ENCODE data around the gene GPX2.

GPX2 gene

DNA sequence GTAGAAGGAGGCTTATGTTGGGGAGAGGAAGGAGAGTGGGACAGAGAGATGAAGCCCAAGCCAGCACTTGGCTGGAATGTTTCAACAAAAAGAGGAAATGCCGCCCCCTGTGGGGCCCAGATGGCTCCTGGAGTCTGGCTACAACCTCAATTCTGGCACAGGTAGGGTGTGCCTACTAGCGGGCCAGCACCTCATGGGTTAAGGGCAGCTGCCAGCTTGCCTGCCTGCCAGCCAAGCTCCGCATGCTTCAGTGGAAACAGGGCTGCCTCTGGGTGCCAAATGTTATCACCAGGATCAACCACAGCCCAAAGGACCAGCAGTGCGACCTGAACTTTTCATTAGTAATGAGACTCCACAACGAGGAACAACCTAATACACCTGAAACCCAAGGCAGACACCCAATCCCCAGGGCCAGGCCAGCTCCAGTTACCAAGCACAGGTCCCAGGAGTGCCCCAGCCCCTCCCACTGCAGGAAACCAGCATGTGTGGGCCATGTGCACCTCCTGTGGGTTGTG, 18.3 kb upstream of the GPX2 start:
- no peak for DNase-seq (ENCODE audit: low read depth in 1 of 2, low spot score in 1 of 2)

DNA sequence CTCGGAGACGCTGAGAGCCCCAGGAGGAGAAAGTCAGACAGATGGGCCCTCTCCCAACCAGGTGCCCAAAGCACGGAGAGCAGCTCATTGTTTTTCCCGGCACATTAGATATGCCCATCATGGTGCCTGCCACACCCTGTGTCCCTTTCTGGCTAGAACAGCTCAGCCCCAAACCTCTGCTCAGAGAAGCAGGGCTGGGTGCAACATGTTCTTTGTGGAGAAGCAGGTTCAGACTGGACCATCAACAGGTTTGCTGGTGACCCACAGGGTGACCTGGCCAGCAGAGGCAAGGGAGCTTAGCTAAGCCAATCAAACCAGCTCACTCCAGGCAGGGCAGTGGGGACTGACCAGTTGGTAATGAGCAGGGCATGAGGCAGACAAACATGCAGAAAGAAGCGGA, 16.2 kb upstream of the GPX2 start:
- DNase-seq (ENCODE audit: low read depth in 1 of 2, low spot score in 1 of 2), result no peak

GRCh38 chr14:64958201-64958600, 15.7 kb upstream of the GPX2 start:
- DNase-seq (ENCODE audit: low read depth in 1 of 2, low spot score in 1 of 2), result no peak

DNA sequence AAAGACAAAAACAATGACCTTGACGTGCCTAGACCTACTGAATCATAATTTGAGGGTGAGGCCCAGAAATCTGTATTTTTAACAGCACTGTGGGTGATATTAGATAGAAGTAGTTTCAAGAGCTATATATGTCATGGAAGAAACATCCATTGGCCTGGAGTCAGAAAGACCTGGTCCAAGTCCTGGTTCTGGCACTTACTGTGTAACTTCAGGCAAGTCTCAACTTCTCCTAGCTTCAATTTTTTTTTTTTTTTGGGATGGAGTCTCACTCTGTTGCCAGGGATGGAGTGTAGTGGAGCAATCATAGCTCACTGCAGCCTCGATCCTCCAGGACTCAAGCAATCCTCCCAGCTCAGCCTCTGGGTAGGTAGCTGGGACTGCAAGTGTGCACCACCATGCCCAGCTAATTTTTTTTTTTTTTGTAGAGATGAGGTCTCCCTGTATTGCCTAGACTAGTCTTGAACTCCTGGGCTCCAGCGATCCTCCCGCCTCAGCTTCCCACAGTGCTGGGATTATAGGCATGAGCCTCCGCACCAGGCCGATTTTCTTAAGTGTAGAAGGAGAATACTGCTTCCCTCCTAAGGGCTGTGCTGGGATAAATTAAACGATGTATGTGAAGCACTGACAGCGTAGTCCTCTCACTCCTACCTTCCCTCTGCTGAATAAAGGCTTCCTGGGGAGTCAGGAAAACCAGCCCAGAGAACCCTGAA, 14.3 kb upstream of the GPX2 start:
- DNase-seq (ENCODE audit: low read depth in 1 of 2, low spot score in 1 of 2), result no peak

DNA sequence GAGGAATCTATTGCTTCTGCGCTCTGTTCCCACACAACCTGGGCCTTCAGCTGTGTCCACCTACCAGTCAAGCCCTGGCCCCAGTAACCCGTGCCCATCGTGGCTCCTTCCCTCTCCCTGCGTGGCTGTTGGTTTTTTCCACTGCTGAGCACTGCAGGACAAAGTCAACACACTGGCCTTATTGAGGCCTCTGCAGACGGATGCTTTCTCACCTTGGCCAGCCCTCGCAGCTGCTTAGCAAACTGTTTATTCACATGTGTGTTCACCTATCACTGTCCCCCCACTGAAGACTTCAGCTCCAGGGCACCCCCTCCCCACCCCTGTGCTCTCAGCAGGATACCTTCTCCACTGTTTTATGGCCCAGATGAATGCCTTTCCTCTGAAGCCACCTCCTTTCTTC, 12.8 kb upstream of the GPX2 start:
- no peak for DNase-seq (ENCODE audit: low read depth in 1 of 2, low spot score in 1 of 2)

GRCh38 chr14:64954491-64955240, 12.1 kb upstream of the GPX2 start:
- DNase-seq (ENCODE audit: low read depth in 1 of 2, low spot score in 1 of 2), result no peak

DNA sequence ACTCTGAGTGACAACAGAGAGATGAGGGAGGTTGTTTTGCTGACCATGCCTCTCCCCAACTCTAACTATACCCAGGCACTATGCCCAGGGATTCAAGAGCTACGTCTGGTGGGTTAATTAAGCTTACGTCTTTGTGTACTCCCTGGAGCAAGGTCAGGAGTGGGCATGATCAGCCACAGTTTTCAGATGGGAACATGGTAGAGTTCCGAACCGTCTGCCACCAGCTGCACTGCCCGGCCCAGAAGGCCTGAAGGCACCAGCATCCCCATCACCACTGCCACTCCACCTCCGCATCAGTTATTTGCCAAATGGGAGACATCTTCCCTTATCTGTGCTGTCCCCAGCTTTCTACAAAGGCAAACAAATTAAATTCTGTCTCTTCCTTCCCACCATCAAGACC, 11.1 kb upstream of the GPX2 start:
- DNase-seq (ENCODE audit: low read depth in 1 of 2, low spot score in 1 of 2), result no peak

GRCh38 chr14:64953310-64953654, 10.7 kb upstream of the GPX2 start:
- DNase-seq (ENCODE audit: low read depth in 1 of 2, low spot score in 1 of 2), result no peak

DNA sequence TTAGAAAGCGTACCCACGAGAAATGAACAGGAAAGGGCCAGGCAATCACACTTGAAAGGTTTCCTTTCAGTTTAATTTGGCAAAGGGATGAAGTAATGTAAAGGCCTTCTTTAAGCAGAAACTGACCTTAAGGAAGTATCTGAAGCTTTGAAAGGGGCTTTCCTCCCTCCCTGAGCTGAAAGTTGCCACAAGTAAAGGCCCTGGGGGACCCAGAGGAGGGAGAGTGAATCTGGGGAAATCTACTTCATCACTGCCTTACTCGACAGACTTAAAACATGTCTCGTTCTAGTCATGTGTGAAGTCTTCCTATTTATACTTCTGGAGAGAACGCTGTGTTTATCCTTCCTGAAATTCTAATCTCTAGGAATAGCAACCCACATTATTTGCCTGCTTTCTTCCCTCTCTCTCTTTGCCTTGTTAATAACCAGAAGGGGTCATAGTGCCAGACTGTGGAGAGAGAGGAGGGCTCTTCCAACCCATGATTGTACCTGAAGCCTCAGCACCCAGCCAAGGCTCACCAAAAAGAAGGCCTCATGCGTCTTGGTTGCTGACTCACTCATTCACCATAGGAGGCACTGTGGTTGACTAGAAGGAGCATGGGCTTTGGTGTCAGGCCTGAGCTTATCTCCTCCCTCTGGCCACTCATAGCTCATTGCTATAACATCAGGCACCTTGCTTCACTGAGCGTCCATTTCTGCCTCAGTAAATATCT, 10.2 kb upstream of the GPX2 start:
- DNase-seq (ENCODE audit: low read depth in 1 of 2, low spot score in 1 of 2), result no peak

- no peak for DNase-seq (ENCODE audit: low read depth in 1 of 2, low spot score in 1 of 2)
Observed at GRCh38 chr14:64951724-64952123, 9.2 kb upstream of the GPX2 start.

GRCh38 chr14:64951291-64951690, 8.7 kb upstream of the GPX2 start:
- no peak for DNase-seq (ENCODE audit: low read depth in 1 of 2, low spot score in 1 of 2)

- DNase-seq (ENCODE audit: low read depth in 1 of 2, low spot score in 1 of 2), result no peak
Observed at GRCh38 chr14:64950889-64951288, 8.3 kb upstream of the GPX2 start.

GRCh38 chr14:64948612-64949210, 6.2 kb upstream of the GPX2 start:
- no peak for DNase-seq (ENCODE audit: low read depth in 1 of 2, low spot score in 1 of 2)

- no peak for DNase-seq (ENCODE audit: low read depth in 1 of 2, low spot score in 1 of 2)
Observed at GRCh38 chr14:64947710-64948611, 5.4 kb upstream of the GPX2 start.

- DNase-seq (ENCODE audit: low read depth in 1 of 2, low spot score in 1 of 2), result no peak
Observed at GRCh38 chr14:64946310-64947045, 3.9 kb upstream of the GPX2 start.

- no peak for DNase-seq (ENCODE audit: low read depth in 1 of 2, low spot score in 1 of 2)
Observed at GRCh38 chr14:64945431-64946178, 3.1 kb upstream of the GPX2 start.

GRCh38 chr14:64944861-64945260, 2.3 kb upstream of the GPX2 start:
- DNase-seq (ENCODE audit: low read depth in 1 of 2, low spot score in 1 of 2), result no peak

DNA sequence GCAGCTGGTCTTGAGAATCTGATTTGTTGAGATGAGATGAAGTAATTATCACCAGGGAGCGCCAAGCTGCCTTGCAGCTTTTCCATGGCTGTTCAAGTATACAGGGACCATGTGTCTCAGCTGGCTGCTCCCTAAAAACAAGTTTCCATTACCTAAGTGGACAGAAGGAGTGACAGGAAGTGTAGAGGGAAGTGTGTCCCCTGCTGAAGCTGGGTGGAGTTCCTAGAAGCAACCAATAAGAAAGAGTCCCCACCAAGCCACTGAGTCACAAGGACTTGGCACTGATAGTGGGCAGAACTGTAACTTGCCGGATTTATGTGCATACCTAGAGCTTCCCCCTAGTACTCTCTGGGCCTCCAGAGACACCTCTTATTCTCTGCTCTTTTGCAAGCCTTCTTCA, 1.5 kb upstream of the GPX2 start:
- no peak for DNase-seq (ENCODE audit: low read depth in 1 of 2, low spot score in 1 of 2)

- no peak for DNase-seq (ENCODE audit: low read depth in 1 of 2, low spot score in 1 of 2)
Observed at GRCh38 chr14:64943556-64943955, 1.0 kb upstream of the GPX2 start.
